T1000 (cell line): Measurements from ENCODE around the gene UBA3.

Source experiments
- DNase-seq: peaks from one replicate; lab custom pipeline; 2025; ENCODE audit warnings: mixed read lengths; lab: John Stamatoyannopoulos, UW

UBA3 gene

GRCh38 chr3:69011096-69011730 is 69.0 kb downstream of the UBA3 start:
- no peak for DNase-seq

- DNase-seq = no peak
These were observed 70.4 kb downstream of the UBA3 start for GRCh38 chr3:69009559-69010410.

- DNase-seq = no peak
These were observed 71.2 kb downstream of the UBA3 start for GRCh38 chr3:69008980-69009379.

- DNase-seq = no peak
These were observed 74.2 kb downstream of the UBA3 start for GRCh38 chr3:69005791-69006482.

- DNase-seq = no peak
These were observed 74.9 kb downstream of the UBA3 start for GRCh38 chr3:69005071-69005790.
